Peyer's patch (tissue), 4 donors: ENCODE results near the gene MYO3B. TPM values are rescaled to one million over a fixed set of nuclear protein-coding genes. Genes with fewer than 3 reads are reported as not detected.

Experiments
- DNase-seq, 3 donors: peaks; one replicate each; pipeline ENCODE4 v3.0.0-alpha.2; 2017 to 2019
- H3K27ac ChIP-seq, 4 donors: fragments of 200-600 bp; sonication (generic); one replicate each; pipeline ENCODE4 v1.5.1; 2016 to 2019
- H3K27me3 ChIP-seq, 2 donors: fragments of 200-600 bp; sonication (generic); one replicate each; pipeline ENCODE4 v1.5.1; 2019
- H3K36me3 ChIP-seq, 3 donors: fragments of 200-600 bp; sonication (generic); one replicate each; pipeline ENCODE4 v1.5.1; 2016 to 2019
- H3K4me1 ChIP-seq, 4 donors: fragments of 200-600 bp; sonication (generic); one replicate each; pipeline ENCODE4 v1.5.1; 2016 to 2019
- H3K4me3 ChIP-seq, 4 donors: fragments of 200-600 bp; sonication (generic); 1 replicate in 3 of 4; 2 replicates in 1 of 4; pipeline ENCODE4 v1.5.1; 2016 to 2019; ENCODE audit warnings: mild to moderate bottlenecking in 1 of 4
- H3K9me3 ChIP-seq, 4 donors: fragments of 200-600 bp; sonication (generic); one replicate each; pipeline ENCODE4 v1.5.1; 2016 to 2019; ENCODE audit warnings: mild to moderate bottlenecking in 1 of 4
- POLR2A ChIP-seq, 2 donors: fragments of 450-650 bp; IDR thresholded peaks; one replicate each; pipeline ENCODE4 v1.5.1; 2017; ENCODE audit warnings: antibody characterized with exemption in 2 of 2, mild to moderate bottlenecking in 2 of 2, moderate library complexity in 2 of 2
- total RNA-seq, 4 donors: library from RNA; depleted of rRNA; stranded (reverse); fragments of >200 nt; gene quantifications; one replicate each; pipeline ENCODE4 v1.1.0, GENCODE V29; 2016
- TF ChIP-seq, protein P1 (sequence below), 6 experiments: fragments of 450-650 bp in 4 of 6; fragments of 200-600 bp in 2 of 6; sonication (generic) in 1 of 6; IDR thresholded peaks; one replicate each; pipeline ENCODE4 v1.5.1; 2017 to 2019; ENCODE audit warnings: antibody characterized with exemption in 6 of 6, mild to moderate bottlenecking in 3 of 6, moderate library complexity in 1 of 6

The MYO3B gene
- total RNA-seq, 4 donors from 2014 or later = not detected

DNA sequence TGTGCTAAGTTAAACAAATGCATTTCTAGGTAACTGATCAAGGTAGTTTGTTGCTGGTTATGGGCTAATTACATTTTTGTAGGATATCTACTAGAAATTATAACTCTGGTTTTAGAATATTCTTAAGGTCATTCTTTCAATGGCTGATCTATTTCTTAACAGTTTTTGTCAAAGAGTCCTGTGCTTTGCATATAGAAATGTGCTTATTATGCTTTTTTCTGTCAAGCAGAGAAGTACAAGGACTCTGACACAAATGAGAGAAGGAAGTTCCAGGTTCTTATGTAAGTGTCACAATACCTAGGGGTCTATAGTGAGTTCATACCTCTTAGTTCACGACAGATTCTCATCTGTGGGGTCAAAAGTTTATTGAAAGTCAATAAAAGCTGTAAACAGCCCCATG lies 88.4 kb downstream of the MYO3B start:
- no peak overlapping the region for H3K4me3 ChIP-seq
- TF ChIP-seq POLR2A (IDR thresholded peaks at IDR 0.05) = no peak
- TF ChIP-seq, protein P1, sequence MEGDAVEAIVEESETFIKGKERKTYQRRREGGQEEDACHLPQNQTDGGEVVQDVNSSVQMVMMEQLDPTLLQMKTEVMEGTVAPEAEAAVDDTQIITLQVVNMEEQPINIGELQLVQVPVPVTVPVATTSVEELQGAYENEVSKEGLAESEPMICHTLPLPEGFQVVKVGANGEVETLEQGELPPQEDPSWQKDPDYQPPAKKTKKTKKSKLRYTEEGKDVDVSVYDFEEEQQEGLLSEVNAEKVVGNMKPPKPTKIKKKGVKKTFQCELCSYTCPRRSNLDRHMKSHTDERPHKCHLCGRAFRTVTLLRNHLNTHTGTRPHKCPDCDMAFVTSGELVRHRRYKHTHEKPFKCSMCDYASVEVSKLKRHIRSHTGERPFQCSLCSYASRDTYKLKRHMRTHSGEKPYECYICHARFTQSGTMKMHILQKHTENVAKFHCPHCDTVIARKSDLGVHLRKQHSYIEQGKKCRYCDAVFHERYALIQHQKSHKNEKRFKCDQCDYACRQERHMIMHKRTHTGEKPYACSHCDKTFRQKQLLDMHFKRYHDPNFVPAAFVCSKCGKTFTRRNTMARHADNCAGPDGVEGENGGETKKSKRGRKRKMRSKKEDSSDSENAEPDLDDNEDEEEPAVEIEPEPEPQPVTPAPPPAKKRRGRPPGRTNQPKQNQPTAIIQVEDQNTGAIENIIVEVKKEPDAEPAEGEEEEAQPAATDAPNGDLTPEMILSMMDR (IDR thresholded peaks at IDR 0.05) = no peak
- no peaks in the 10 kb centered on the region for H3K9me3 ChIP-seq
- H3K27me3 ChIP-seq = no peaks in the 10 kb centered on the region
- DNase-seq = no peak
- H3K36me3 ChIP-seq = no peaks in the 10 kb centered on the region
- H3K4me1 ChIP-seq = no peaks in the 10 kb centered on the region
- no peak overlapping the region for H3K27ac ChIP-seq

- H3K9me3 ChIP-seq = no peaks in the 10 kb centered on the region
- H3K36me3 ChIP-seq = no peaks in the 10 kb centered on the region
- H3K27me3 ChIP-seq = no peaks in the 10 kb centered on the region
- DNase-seq = no peak
- no peak overlapping the region for H3K27ac ChIP-seq
- no peaks in the 10 kb centered on the region for H3K4me1 ChIP-seq
- no peak overlapping the region for H3K4me3 ChIP-seq
- TF ChIP-seq POLR2A (IDR thresholded peaks at IDR 0.05) = no peak
- TF ChIP-seq, protein P1 (IDR thresholded peaks at IDR 0.05) = no peak
Measured at GRCh38 chr2:170267071-170267470, 89.1 kb downstream of the MYO3B start.

GRCh38 chr2:170270278-170270864 lies 92.4 kb downstream of the MYO3B start:
- Histone ChIP-seq H3K4me3 (no peak overlapping the region), H3K27ac (no peak overlapping the region), H3K36me3 (no peaks in the 10 kb centered on the region), H3K27me3 (no peaks in the 10 kb centered on the region), H3K4me1 (no peaks in the 10 kb centered on the region), H3K9me3 (no peaks in the 10 kb centered on the region)
- no peak for TF ChIP-seq POLR2A (IDR thresholded peaks at IDR 0.05)
- TF ChIP-seq, protein P1 (IDR thresholded peaks at IDR 0.05) = no peak
- no peak for DNase-seq

DNA sequence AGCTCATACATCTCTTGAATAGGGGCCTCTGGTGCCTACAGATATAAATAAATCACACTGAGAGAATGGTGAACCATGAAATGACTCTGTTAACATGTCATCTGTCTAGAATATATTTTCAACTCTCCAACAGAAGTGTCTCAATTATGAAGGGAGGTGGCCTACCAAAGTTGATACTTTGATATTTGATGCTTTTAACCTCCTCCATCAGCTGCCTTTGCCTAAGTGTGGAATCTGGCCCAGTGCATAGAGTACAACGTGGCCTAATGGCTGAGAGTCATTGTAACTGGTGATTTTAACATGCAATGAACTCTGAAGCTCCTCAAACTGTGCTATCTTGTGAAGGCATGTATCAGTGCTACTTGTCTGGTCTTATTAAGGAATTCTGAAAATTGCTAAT lies 93.4 kb downstream of the MYO3B start:
- no peak overlapping the region for H3K27ac ChIP-seq
- H3K4me3 ChIP-seq = no peak overlapping the region
- H3K36me3 ChIP-seq = no peaks in the 10 kb centered on the region
- DNase-seq = no peak
- H3K9me3 ChIP-seq = no peaks in the 10 kb centered on the region
- H3K4me1 ChIP-seq = no peaks in the 10 kb centered on the region
- H3K27me3 ChIP-seq = no peaks in the 10 kb centered on the region
- TF ChIP-seq, protein P1 (IDR thresholded peaks at IDR 0.05) = no peak
- TF ChIP-seq POLR2A (IDR thresholded peaks at IDR 0.05) = no peak

DNA sequence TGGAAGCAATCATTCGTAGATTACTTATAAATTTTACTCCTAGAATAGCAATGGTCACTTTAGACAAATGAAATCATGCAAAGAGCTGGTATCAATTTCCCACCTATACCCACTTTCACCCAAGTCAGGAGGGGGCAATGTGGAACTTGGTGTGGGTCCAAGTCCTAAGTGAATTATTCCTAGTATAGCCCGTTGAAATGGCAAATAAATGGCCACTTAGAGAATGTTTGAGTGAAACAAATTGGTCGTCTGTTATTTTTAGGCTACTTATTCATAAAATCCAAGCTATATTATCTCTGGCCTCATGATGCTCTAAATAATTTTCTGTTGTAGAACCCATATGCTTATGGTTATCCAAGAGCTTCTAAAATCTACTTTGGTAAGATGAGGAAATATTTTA lies 98.1 kb downstream of the MYO3B start:
- DNase-seq = no peak
- Histone ChIP-seq H3K27me3 (no peaks in the 10 kb centered on the region), H3K4me1 (no peaks in the 10 kb centered on the region), H3K36me3 (no peaks in the 10 kb centered on the region), H3K27ac (no peak overlapping the region), H3K4me3 (no peak overlapping the region), H3K9me3 (no peaks in the 10 kb centered on the region)
- TF ChIP-seq, protein P1 (IDR thresholded peaks at IDR 0.05) = no peak
- TF ChIP-seq POLR2A (IDR thresholded peaks at IDR 0.05) = no peak
